PFSK-1 (cell line): ENCODE measurements around the gene IL1R2.

Experiments used
- FOXP2 ChIP-seq: optimal IDR thresholded peaks from 2 replicates; pipeline ENCODE3; 2011; ENCODE audit warnings: borderline replicate concordance, control low read depth, inconsistent platforms; ENCODE audit not compliant: insufficient read depth; ENCODE audit errors: extremely low read length, extremely low read depth
- POLR2AphosphoS5 ChIP-seq: IDR thresholded peaks from 2 replicates; pipeline ENCODE4 v1.6.1; 2012; ENCODE audit warnings: low read depth, mild to moderate bottlenecking, control low read depth, low read length, moderate library complexity
- SIN3A ChIP-seq: IDR thresholded peaks from 2 replicates; pipeline ENCODE4 v1.6.1; 2012; ENCODE audit warnings: mild to moderate bottlenecking, low read length, moderate library complexity, borderline replicate concordance; ENCODE audit not compliant: insufficient read depth
- TAF1 ChIP-seq: IDR thresholded peaks from 2 replicates; pipeline ENCODE4 v1.6.1; 2012; ENCODE audit warnings: low read length, control low read depth, borderline replicate concordance; ENCODE audit not compliant: insufficient read depth
- TF ChIP-seq, protein P1 (sequence below), 2 experiments: IDR thresholded peaks; 2 replicates each; pipeline versions ENCODE4 v1.6.1 to v1.8.0; 2011 to 2012; ENCODE audit warnings: low read depth in 2 of 2, low read length in 2 of 2, control low read depth in 1 of 2, inconsistent platforms in 1 of 2, mild to moderate bottlenecking in 1 of 2, moderate library complexity in 1 of 2; ENCODE audit not compliant: insufficient read depth in 1 of 2

- TF ChIP-seq POLR2AphosphoS5 = no peak
- TF ChIP-seq TAF1 = no peak
- TF ChIP-seq, protein P1, sequence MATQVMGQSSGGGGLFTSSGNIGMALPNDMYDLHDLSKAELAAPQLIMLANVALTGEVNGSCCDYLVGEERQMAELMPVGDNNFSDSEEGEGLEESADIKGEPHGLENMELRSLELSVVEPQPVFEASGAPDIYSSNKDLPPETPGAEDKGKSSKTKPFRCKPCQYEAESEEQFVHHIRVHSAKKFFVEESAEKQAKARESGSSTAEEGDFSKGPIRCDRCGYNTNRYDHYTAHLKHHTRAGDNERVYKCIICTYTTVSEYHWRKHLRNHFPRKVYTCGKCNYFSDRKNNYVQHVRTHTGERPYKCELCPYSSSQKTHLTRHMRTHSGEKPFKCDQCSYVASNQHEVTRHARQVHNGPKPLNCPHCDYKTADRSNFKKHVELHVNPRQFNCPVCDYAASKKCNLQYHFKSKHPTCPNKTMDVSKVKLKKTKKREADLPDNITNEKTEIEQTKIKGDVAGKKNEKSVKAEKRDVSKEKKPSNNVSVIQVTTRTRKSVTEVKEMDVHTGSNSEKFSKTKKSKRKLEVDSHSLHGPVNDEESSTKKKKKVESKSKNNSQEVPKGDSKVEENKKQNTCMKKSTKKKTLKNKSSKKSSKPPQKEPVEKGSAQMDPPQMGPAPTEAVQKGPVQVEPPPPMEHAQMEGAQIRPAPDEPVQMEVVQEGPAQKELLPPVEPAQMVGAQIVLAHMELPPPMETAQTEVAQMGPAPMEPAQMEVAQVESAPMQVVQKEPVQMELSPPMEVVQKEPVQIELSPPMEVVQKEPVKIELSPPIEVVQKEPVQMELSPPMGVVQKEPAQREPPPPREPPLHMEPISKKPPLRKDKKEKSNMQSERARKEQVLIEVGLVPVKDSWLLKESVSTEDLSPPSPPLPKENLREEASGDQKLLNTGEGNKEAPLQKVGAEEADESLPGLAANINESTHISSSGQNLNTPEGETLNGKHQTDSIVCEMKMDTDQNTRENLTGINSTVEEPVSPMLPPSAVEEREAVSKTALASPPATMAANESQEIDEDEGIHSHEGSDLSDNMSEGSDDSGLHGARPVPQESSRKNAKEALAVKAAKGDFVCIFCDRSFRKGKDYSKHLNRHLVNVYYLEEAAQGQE (IDR thresholded peaks at IDR 0.05; ENCODE audit: insufficient read depth in 1 of 2, low read depth in 2 of 2, low read length in 2 of 2) = no peak
- TF ChIP-seq SIN3A = no peak
- TF ChIP-seq FOXP2 = no peak
Measured at GRCh38 chr2:101998556-101998895, 6.8 kb downstream of the IL1R2 start.
